Progenitor cell of endocrine pancreas (in vitro differentiated cells): ENCODE data around the gene EFCAB3. TPM values are rescaled to one million over a fixed set of nuclear protein-coding genes. Genes with fewer than 3 reads are reported as not detected.
"Not testable (repeated sequence)": the region's sequence is repeated elsewhere in the genome, so short reads cannot be mapped to it uniquely, and the experiment has no call there.

Source experiments
- DNase-seq: peaks from one replicate; pipeline ENCODE4 v3.0.0; 2021; ENCODE audit warnings: low spot score; ENCODE audit not compliant: unreplicated experiment
- H3K27ac Mint-ChIP-seq: 2 replicates; pipeline ENCODE4 v1.8.0; 2021; ENCODE audit warnings: mild to moderate bottlenecking, moderate library complexity, mixed read lengths
- H3K27me3 Mint-ChIP-seq: 2 replicates; pipeline ENCODE4 v1.8.0; 2021; ENCODE audit warnings: mixed read lengths
- H3K36me3 Mint-ChIP-seq: 2 replicates; pipeline ENCODE4 v1.8.0; 2022; ENCODE audit warnings: mixed read lengths; ENCODE audit not compliant: insufficient read depth
- H3K4me1 Mint-ChIP-seq: 2 replicates; pipeline ENCODE4 v1.8.0; 2021; ENCODE audit warnings: low read depth, mixed read lengths
- H3K4me3 Mint-ChIP-seq: 2 replicates; pipeline ENCODE4 v1.8.0; 2021; ENCODE audit warnings: low read depth, mild to moderate bottlenecking, moderate library complexity, mixed read lengths
- H3K9me3 Mint-ChIP-seq: 2 replicates; pipeline ENCODE4 v1.8.0; 2021; ENCODE audit warnings: low read depth, mixed read lengths
- CTCF ChIP-seq: fragments of 200-600 bp; sonication (generic); IDR thresholded peaks from one replicate; pipeline ENCODE4 v1.5.0; 2021; ENCODE audit warnings: antibody characterized with exemption, mild to moderate bottlenecking; ENCODE audit not compliant: unreplicated experiment
- total RNA-seq: library from RNA; stranded (reverse); gene quantifications from 2 replicates; pipeline ENCODE4 v1.2.1, GENCODE V29; 2021

The EFCAB3 gene
- total RNA-seq, 1 donor from 2014 or later, result not detected

GRCh38 chr17:62423647-62424461 lies 43.5 kb downstream of the EFCAB3 start, which contains the start of gene METTL2A:
METTL2A (plus strand) TSS chr17:62423897; CDS start chr17:62423903, 6 bp downstream.
- peak; percentile 70 for DNase-seq
- not testable (repeated sequence) for H3K9me3 Mint-ChIP-seq, H3K27me3 Mint-ChIP-seq, H3K36me3 Mint-ChIP-seq
- Mint-ChIP-seq H3K27ac (peak within 1 kb of the TSS; percentile 96), H3K4me3 (peak within 1 kb of the TSS; percentile 99), H3K4me1 (peaks cover 12% of the 10 kb centered on the region)
- peak; percentile 47 for TF ChIP-seq CTCF

GRCh38 chr17:62426214-62426613 lies 45.9 kb downstream of the EFCAB3 start:
- H3K4me1 Mint-ChIP-seq, result peaks cover 12% of the 10 kb centered on the region
- DNase-seq, H3K4me3 Mint-ChIP-seq, H3K36me3 Mint-ChIP-seq, H3K27ac Mint-ChIP-seq, H3K9me3 Mint-ChIP-seq, H3K27me3 Mint-ChIP-seq: not testable (repeated sequence)

GRCh38 chr17:62435251-62435650 lies 54.9 kb downstream of the EFCAB3 start:
- H3K36me3 Mint-ChIP-seq, result peaks cover 16% of the 10 kb centered on the region
- H3K4me1 Mint-ChIP-seq, H3K4me3 Mint-ChIP-seq, H3K9me3 Mint-ChIP-seq, H3K27me3 Mint-ChIP-seq, DNase-seq: not testable (repeated sequence)
- peak overlapping the region; percentile 56 for H3K27ac Mint-ChIP-seq

- not testable (repeated sequence) for H3K27me3 Mint-ChIP-seq, DNase-seq, H3K4me3 Mint-ChIP-seq, H3K27ac Mint-ChIP-seq, H3K9me3 Mint-ChIP-seq, H3K4me1 Mint-ChIP-seq
- H3K36me3 Mint-ChIP-seq, result peaks cover 17% of the 10 kb centered on the region
Observed at GRCh38 chr17:62441181-62441580, 60.8 kb downstream of the EFCAB3 start.

- Mint-ChIP-seq H3K27ac (no peak overlapping the region), H3K27me3 (no peaks in the 10 kb centered on the region), H3K4me1 (no peaks in the 10 kb centered on the region), H3K36me3 (peaks cover 24% of the 10 kb centered on the region), H3K9me3 (no peaks in the 10 kb centered on the region), H3K4me3 (no peak overlapping the region)
- no peak for DNase-seq
- no peak for TF ChIP-seq CTCF
Observed at GRCh38 chr17:62444063-62444462, 63.7 kb downstream of the EFCAB3 start.

GRCh38 chr17:62445791-62446190 lies 65.4 kb downstream of the EFCAB3 start:
- not testable (repeated sequence) for H3K9me3 Mint-ChIP-seq, H3K27ac Mint-ChIP-seq, H3K27me3 Mint-ChIP-seq, DNase-seq, H3K4me3 Mint-ChIP-seq, H3K4me1 Mint-ChIP-seq
- peaks cover 23% of the 10 kb centered on the region for H3K36me3 Mint-ChIP-seq

- not testable (repeated sequence) for H3K27ac Mint-ChIP-seq, H3K4me1 Mint-ChIP-seq, H3K4me3 Mint-ChIP-seq, H3K9me3 Mint-ChIP-seq, H3K27me3 Mint-ChIP-seq, DNase-seq
- H3K36me3 Mint-ChIP-seq, result peaks cover 17% of the 10 kb centered on the region
Observed at GRCh38 chr17:62452195-62452594, 71.8 kb downstream of the EFCAB3 start.

GRCh38 chr17:62453041-62453440 lies 72.7 kb downstream of the EFCAB3 start:
- H3K27ac Mint-ChIP-seq, H3K27me3 Mint-ChIP-seq, H3K9me3 Mint-ChIP-seq, DNase-seq, H3K4me3 Mint-ChIP-seq, H3K4me1 Mint-ChIP-seq: not testable (repeated sequence)
- H3K36me3 Mint-ChIP-seq, result peaks cover 11% of the 10 kb centered on the region

- H3K9me3 Mint-ChIP-seq, DNase-seq, H3K27ac Mint-ChIP-seq, H3K4me3 Mint-ChIP-seq, H3K36me3 Mint-ChIP-seq, H3K27me3 Mint-ChIP-seq, H3K4me1 Mint-ChIP-seq: not testable (repeated sequence)
Observed at GRCh38 chr17:62453656-62454055, 73.3 kb downstream of the EFCAB3 start.

GRCh38 chr17:62454111-62454510 lies 73.8 kb downstream of the EFCAB3 start:
- H3K4me3 Mint-ChIP-seq, H3K27ac Mint-ChIP-seq, H3K4me1 Mint-ChIP-seq: not testable (repeated sequence)

More at GRCh38 chr17:62454111-62454510, 73.8 kb downstream of the EFCAB3 start:
- H3K27me3 Mint-ChIP-seq, H3K36me3 Mint-ChIP-seq, DNase-seq, H3K9me3 Mint-ChIP-seq: not testable (repeated sequence)
